Activated CD8-positive, alpha-beta memory T cell treated with anti-CD3 and anti-CD28 coated beads for 36 hours (primary cell): ENCODE measurements around the gene RPL18. TPM values are rescaled to one million over a fixed set of nuclear protein-coding genes. Genes with fewer than 3 reads are reported as not detected.

ENCODE experiments used
- CTCF ChIA-PET: fragments of 350-600 bp; sonication (Branson Sonifier 250); formaldehyde crosslinking; loops from one replicate; lab custom pipeline; 2021; ENCODE audit warnings: antibody characterized with exemption; lab: Charles Lee
- POLR2A ChIA-PET: fragments of 350-600 bp; sonication (Branson Sonifier 250); formaldehyde crosslinking; loops from one replicate; lab custom pipeline; 2021; ENCODE audit warnings: antibody characterized with exemption; lab: Charles Lee
- total RNA-seq, 2 experiments: library from RNA; stranded (reverse); gene quantifications; one replicate each; pipeline ENCODE4 v1.2.3, GENCODE V29; 2021

Gene RPL18
- total RNA-seq, 2 experiments from 2014 or later, result 1,763 to 1,800 TPM

GRCh38 chr19:48608798-48609263 is 10.1 kb downstream of the RPL18 start:
- POLR2A ChIA-PET, result interaction anchor here (0.7 to 0.8 kb wide), 2 partner anchors 25 to 542 kb away, joined by 3 to 11 read pairs; no protein-coding TSS in a partner anchor

GRCh38 chr19:48607359-48607755 is 11.6 kb downstream of the RPL18 start:
- ChIA-PET CTCF (interaction anchor here (0.8 to 3.9 kb wide), 3 partner anchors 9 to 102 kb away, joined by 3 to 15 read pairs (median 5); no protein-coding TSS in a partner anchor), POLR2A (no interaction called here)

More at GRCh38 chr19:48608798-48609263, 10.1 kb downstream of the RPL18 start:
- CTCF ChIA-PET, result interaction anchor here (0.5 to 3.9 kb wide), 11 partner anchors 8 to 230 kb away, joined by 3 to 15 read pairs (median 4); no protein-coding TSS in a partner anchor

- ChIA-PET CTCF (interaction anchor here (1.9 to 3.9 kb wide), 2 partner anchors 9 to 18 kb away, joined by 5 to 15 read pairs; no protein-coding TSS in a partner anchor), POLR2A (no interaction called here)
Measured at GRCh38 chr19:48606463-48607358, 12.3 kb downstream of the RPL18 start, which contains the start of gene SPACA4. Gene SPACA4, plus strand, starts transcription at chr19:48606742. Its CDS starts 237 bp downstream, at chr19:48606979.

GRCh38 chr19:48603850-48604249 is 15.1 kb downstream of the RPL18 start:
- ChIA-PET POLR2A (no interaction called here), CTCF (no interaction called here)

- ChIA-PET CTCF (no interaction called here), POLR2A (no interaction called here)
Measured at GRCh38 chr19:48603449-48603848, 15.5 kb downstream of the RPL18 start.

- CTCF ChIA-PET, result no interaction called here
- POLR2A ChIA-PET, result no interaction called here
Measured at GRCh38 chr19:48603001-48603400, 16.0 kb downstream of the RPL18 start.

- CTCF ChIA-PET, result interaction anchor here (1.6 kb wide), 1 partner anchor 12 kb away, joined by 6 read pairs; no protein-coding TSS in a partner anchor
- POLR2A ChIA-PET, result interaction anchor here (0.6 kb wide), 1 partner anchor 1704 kb away, joined by 5 read pairs; no protein-coding TSS in a partner anchor
Measured at GRCh38 chr19:48600679-48601417, 18.1 kb downstream of the RPL18 start.

GRCh38 chr19:48598996-48599700 is 19.8 kb downstream of the RPL18 start:
- ChIA-PET POLR2A (no interaction called here), CTCF (no interaction called here)

GRCh38 chr19:48596679-48597465 is 22.1 kb downstream of the RPL18 start:
- POLR2A ChIA-PET, result interaction anchor here (0.9 kb wide), 1 partner anchor 19 kb away, joined by 5 read pairs; no protein-coding TSS in a partner anchor
- CTCF ChIA-PET, result interaction anchor here (0.7 kb wide), 1 partner anchor 603 kb away, joined by 5 read pairs; no protein-coding TSS in a partner anchor

- CTCF ChIA-PET, result no interaction called here
- POLR2A ChIA-PET, result no interaction called here
Measured at GRCh38 chr19:48596237-48596636, 22.7 kb downstream of the RPL18 start.

- ChIA-PET CTCF (no interaction called here), POLR2A (no interaction called here)
Measured at GRCh38 chr19:48595833-48596232, 23.1 kb downstream of the RPL18 start.

- ChIA-PET CTCF (interaction anchor here (0.9 kb wide), 1 partner anchor 11 kb away, joined by 3 read pairs; no protein-coding TSS in a partner anchor), POLR2A (no interaction called here)
Measured at GRCh38 chr19:48595171-48595570, 23.8 kb downstream of the RPL18 start.

GRCh38 chr19:48591021-48591420 is 28.0 kb downstream of the RPL18 start:
- ChIA-PET POLR2A (no interaction called here), CTCF (no interaction called here)

- CTCF ChIA-PET, result interaction anchor here (0.6 to 2.6 kb wide), 20 partner anchors 12 to 316 kb away, joined by 3 to 25 read pairs (median 3); partner anchors contain the start of gene SPACA4
- POLR2A ChIA-PET, result no interaction called here
Measured at GRCh38 chr19:48588670-48589401, 30.1 kb downstream of the RPL18 start.

GRCh38 chr19:48587387-48587786 is 31.6 kb downstream of the RPL18 start:
- CTCF ChIA-PET, result interaction anchor here (0.6 to 1.6 kb wide), 8 partner anchors 22 to 136 kb away, joined by 3 to 7 read pairs (median 3); no protein-coding TSS in a partner anchor
- POLR2A ChIA-PET, result no interaction called here

- POLR2A ChIA-PET, result no interaction called here
Measured at GRCh38 chr19:48582168-48582567, 36.8 kb downstream of the RPL18 start.

GRCh38 chr19:48578891-48579290 is 40.1 kb downstream of the RPL18 start:
- POLR2A ChIA-PET, result no interaction called here
- CTCF ChIA-PET, result interaction anchor here (0.6 kb wide), 1 partner anchor 257 kb away, joined by 4 read pairs; the partner anchor contains the start of gene HSD17B14

More at GRCh38 chr19:48582168-48582567, 36.8 kb downstream of the RPL18 start:
- CTCF ChIA-PET, result no interaction called here
